NCI-H345 (cell line): ENCODE data around the gene SNX4.
"Not testable (repeated sequence)": the region's sequence is repeated elsewhere in the genome, so short reads cannot be mapped to it uniquely, and the experiment has no call there.

Source experiments
- DNase-seq: peaks from one replicate; lab custom pipeline; 2025; lab: John Stamatoyannopoulos, UW

SNX4 gene

DNA sequence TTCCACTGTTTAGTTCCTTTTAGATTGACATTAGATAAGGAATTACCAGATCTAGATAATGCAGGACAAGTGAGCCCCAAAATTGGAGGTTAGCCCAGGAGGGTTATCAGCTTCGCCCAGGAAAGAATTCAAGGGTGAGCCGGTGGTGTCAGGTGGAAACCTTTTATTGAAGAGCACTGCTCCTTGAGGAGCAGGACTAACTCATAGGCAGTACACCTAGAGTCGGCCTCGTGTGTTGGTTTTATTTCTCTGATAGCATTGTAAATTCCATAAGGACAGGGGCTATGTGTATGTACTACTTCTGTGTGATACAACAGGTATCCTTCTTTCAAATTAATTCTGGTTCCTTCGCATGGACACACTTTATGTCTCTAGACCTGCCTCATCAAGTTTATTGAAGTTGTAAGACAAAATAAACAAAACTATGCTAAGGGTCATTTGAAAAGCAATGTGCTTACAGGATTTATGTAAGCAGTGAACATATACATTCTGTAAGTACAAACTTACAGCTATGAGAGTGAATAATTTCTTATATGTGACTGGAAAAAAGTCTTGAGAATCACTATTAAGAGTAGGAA, 57.2 kb downstream of the SNX4 start:
- DNase-seq, result no peak

- DNase-seq, result no peak
Observed at GRCh38 chr3:125461896-125462295, 58.1 kb downstream of the SNX4 start.

GRCh38 chr3:125460233-125460632, 59.8 kb downstream of the SNX4 start:
- no peak for DNase-seq

DNA sequence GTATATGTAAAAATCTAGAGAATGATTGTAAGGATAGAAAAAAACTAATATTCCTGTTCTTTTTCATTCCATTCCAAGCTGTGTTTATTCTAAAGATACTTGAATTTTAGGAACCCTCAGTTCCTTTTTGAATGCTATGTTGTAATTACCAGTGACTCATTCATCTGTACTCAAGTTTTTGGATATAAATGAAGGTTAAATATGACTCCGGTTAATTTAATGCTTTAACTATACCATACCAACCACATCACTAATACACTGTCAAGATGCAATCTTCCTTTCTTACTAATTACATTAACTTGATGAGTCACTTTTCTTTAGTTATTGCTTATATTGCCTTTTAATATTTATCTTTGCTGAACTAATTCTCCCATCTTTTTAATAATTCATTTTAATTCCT, 76.1 kb downstream of the SNX4 start:
- no peak for DNase-seq

DNA sequence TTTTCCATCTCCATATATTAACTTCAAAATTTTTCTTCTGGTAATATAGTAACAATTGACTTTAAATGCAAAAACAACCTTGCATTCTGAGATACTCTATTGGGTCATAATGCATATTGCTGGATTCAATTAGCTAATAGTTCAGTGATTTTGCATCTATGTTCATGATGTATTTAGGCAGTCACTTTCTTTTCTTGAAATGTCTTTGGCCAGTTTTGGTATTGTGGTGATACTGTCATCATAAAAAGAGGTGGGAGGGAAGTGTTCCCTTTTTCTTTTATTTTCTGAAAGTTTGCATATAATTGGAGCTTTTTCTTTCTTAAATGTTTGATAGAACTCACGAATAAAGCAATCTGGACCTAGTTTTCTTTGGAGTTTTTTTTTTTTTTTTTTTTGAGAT, 77.5 kb downstream of the SNX4 start:
- DNase-seq, result no peak

DNA sequence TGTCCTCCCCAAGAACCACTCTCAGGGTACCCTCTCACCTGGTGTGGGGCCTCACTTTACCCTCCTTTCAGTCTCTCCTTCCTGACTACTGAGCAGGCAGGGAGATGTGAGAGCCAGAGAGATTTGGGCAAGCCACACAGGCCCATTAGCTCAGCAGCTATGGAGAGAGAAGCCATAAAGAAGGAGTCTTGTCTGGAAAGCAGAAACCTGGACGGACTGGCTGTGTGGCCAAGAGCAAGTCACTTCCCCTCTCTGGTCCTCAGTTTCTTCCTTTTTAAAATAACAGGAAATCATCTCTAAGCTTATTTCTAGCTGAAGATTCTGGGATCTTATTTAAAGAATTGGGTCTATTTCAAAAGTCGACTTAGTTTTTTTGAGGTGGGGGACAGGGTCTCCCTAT, 79.0 kb downstream of the SNX4 start:
- no peak for DNase-seq

GRCh38 chr3:125440559-125440955, 79.4 kb downstream of the SNX4 start:
- DNase-seq, result no peak

DNA sequence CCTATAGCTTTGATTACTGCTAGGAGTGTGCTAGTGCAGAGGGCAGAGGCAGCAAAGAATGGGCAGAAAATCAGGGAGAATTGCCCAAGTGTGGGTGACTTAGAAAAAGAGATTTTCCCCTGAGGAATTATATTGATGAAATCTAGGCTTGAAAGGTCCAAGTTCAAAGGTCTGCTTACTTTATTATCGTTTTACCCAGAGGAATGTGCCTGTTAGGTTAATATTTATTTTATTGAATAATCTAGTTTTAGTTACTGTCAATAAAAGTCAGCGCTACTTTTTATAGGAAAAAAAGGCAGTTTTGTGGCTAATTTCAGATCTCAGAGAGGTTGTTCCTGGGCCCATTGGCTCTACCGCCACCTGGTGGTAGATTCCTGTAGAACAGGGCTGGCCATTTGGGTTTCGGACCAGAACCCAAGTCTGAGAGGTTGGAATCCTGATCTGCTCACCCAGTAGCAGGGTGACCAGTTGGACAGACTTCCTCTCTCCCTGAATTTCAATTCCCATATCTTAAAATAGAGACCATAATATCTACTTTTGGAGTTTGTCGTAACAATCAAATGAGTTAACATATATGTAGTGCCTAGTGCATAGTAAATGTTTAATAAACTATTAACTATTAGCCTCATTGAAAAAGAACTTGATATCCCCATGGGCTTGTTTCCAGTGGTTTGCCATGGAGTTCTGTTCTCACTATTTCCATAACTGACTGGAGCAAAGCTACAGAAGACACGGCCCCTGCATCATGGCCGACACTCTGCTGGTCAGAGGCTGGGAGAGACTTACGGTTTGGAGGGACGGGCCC, 82.2 kb downstream of the SNX4 start:
- DNase-seq, result no peak

DNA sequence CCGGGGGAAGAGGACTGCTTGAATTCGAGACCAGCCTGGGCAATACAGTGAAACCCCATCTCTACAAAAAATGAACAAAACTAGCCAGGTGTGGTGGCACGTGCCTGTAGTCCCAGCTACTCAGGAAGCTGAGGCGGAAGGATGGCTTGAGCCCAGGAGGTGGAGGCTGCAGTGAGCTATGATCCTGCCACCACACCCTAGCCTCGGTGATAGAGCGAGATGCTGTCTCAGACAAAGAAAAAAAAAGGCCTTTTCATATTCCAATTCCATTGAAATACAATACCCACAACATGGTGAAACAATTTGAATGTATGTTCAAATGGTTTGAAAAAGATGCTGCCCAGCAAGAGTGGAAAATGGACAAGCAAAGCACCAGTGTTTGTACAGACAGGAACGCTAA, 83.1 kb downstream of the SNX4 start:
- no peak for DNase-seq

- no peak for DNase-seq
Observed at GRCh38 chr3:125435231-125435630, 84.8 kb downstream of the SNX4 start.

DNA sequence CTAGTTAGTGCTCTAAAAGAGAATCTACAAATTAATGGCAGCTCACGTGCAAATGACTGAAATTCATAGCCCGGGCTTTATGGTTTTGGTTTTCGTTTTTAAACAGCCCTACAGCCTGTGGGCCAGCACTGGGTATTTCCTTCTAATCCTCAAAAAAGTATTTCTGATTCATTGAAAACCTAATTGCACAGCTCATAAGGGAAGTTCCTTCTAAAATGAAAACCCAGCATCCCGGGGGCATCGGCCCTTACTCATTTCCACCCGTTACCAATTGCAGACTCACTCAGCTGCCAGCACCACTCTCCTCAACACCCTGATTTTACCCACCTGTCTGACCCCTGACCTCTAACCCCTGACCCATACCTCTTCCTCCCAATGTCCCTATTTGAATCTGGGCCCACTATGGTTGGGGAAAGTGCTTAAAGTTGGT, 85.4 kb downstream of the SNX4 start:
- DNase-seq, result no peak

DNA sequence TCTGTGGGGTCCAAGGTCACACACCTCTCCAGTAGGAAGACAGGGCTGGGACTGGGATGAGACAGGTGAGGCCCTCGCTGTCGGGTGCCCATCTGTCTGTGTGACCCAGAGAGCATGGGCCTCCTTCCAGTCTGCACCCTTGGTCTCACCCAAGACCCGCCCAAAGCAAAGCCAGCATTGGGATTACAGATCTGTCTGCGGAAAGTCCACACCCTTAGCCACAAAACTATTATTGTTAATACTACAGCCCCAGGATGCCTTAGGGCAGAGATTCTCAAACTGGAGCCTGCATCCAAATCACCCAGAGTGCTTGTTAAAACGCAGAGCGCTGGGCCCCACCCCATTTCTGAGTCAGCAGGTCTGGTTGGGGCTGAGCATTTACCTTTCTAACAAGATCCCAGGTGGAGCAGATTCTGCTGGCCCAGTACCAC, 86.4 kb downstream of the SNX4 start:
- DNase-seq, result no peak

GRCh38 chr3:125433091-125433534, 86.9 kb downstream of the SNX4 start:
- DNase-seq, result no peak

DNA sequence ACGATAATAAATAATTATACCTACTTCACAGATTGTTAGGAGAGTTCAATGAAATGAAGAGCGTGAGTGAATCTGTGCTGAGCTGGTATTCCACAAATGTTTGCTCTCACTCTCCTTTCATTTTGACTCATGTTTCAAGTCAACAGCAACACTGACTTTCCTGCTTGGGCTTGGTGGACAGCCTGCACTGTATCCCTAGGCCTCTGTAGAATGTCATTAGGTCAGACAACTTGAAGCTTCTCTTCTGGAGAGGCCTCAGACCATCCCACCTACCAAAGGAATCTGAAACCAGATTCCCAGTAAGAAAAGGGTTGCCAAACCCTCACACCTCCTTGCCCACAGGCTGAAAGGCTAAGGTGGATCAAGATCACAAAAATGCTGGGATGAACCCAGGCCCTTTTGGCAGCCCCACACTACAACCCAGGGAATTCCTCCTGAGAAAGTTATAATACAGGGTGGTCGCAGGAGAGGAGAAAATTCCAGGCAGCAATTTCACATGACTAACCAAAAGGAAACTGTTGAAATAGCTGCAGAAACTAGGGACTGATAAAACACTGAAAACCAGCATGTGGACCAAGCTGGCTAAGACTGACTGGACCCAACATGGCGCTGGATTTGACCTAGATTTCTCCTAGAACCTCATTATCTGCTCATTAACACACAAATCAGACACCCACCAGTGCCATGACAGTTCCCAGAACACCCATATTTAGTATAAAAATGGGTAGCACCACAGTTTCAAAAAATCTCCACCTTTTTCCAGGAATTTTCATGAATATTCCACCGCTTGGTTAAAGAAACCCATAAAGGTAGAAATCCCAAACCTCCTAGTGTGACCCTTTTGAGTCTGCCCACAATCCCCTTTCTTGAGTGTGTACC, 87.9 kb downstream of the SNX4 start:
- no peak for DNase-seq

DNA sequence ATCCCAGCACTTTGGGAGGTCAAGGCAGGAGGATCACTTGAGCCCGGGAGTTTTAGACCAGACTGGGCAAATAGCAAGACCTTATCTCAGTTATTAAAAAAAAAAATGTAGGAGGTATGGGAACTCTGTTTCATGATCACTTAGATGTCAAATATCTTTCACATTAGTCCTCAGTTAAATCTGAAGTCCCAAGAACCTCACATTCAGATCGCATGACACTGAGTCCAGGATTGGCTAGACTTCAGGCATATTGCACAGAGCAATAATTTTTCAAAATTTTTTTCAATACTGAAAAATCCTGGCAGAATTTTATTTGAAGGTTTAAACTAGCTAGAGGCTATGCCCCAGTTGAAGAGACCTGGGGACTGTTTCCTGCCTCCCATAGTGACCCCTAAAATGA, 88.6 kb downstream of the SNX4 start:
- DNase-seq, result no peak

DNA sequence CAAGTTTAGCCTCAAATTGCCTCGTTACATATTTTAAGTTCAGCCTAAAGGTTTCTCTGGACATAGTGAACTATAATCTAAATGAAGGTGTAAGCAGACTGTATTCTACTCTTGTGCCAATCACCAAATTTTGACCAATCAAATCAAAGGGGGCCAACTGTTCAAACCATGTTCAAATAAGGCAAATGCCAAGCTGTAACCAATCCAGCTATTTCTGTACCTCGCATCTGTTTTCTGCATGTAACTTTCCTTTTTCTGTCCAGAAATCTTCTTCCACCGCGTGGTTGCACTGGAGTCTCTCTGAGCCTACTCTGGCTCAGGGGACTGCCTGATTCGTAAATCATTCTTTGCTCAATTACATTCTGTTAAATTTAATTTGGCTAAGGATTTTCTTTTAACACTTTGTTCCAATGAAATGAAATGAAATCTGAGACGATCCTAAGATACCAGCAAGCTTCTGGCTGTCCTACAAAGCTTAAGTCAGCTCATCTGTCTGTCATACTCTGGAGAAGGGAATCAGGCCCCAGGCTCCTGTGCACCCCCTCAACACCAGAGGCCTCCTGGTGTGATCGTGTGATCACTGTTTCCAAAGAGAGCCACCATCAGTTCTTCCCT, 91.7 kb downstream of the SNX4 start:
- no peak for DNase-seq

DNA sequence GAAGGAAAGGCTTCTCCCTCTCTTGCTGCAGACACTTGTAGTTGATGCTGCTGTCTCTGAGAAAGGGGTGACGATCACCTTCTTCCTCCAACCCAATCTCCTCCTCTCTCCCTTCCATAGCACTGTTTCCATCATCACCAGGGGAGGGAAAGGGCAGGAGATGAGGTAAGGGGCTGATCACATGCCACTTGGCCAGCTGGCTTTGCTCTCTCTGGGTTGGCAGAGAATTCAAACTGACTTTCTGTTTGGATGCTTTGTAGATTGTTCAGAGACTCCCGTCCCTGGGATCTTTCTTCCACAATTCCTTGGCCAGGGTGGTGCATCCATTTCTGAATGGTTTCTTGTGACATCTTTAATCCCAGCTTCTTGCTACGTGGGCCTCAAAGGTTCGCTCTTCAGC, 101.7 kb downstream of the SNX4 start:
- DNase-seq, result no peak

- DNase-seq, result no peak
Observed at GRCh38 chr3:125416235-125416634, 103.8 kb downstream of the SNX4 start.

GRCh38 chr3:125414669-125415068, 105.3 kb downstream of the SNX4 start:
- DNase-seq, result no peak

DNA sequence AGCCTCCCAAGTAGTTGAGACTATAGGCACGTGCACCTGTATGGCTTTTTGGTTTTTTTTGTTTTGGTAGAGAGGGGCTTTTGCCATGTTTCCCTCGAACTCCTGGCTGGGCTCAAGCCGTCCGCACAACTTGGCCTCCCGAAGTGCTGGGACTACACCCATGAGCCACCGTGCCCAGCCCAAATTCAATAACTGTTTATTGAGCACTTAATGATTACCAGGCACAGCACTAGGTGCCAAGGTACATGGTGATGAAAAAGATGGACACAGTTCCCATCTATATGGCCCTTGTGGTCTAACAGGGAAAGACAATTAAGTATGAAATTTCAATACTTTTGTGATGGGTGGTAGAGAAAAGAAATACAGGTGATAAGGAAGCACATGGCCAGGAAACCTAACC, 109.1 kb downstream of the SNX4 start:
- no peak for DNase-seq

DNA sequence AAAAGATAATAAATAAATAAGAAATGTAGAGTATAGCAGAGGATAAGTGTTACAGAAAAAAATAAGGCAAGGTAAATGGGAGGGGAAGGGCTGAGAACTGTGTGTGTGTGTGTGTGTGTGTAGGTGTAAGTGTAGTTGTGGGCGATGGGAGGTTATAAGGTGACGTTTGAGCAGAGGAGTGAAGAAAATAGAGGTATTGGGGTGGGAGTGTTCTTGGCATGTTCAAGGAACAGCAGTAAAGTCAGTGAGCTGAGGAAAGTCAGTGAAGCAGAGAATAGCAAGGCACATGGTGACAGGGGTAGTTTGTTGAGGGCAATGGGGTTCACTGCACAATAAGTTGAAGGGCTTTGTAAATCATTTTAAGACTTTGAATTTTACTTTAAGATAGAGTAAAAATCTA, 113.9 kb downstream of the SNX4 start:
- no peak for DNase-seq

- DNase-seq, result not testable (repeated sequence)
Observed at GRCh38 chr3:125405515-125405914, 114.5 kb downstream of the SNX4 start.
